ENCODE measurements around the gene KRTAP9-7.
"Not testable (repeated sequence)": the region's sequence is repeated elsewhere in the genome, so short reads cannot be mapped to it uniquely, and the experiment has no call there.

- not testable (repeated sequence) for TF ChIP-seq CTCF (IDR thresholded peaks at IDR 0.05); EZH2 (IDR thresholded peaks at IDR 0.05; ENCODE audit: borderline replicate concordance, insufficient read depth, low read depth, low read length, poor library complexity, severe bottlenecking)
Observed at GRCh38 chr17:41232399-41233105, 42.9 kb upstream of the KRTAP9-7 start, which contains the start of gene KRTAP9-3.
